GM21447 (cell line): Measurements from ENCODE around the gene PDLIM5.
A peak's percentile ranks its signal among the peaks of the same experiment; 100 is the strongest.
"Not testable (repeated sequence)": the region's sequence is repeated elsewhere in the genome, so short reads cannot be mapped to it uniquely, and the experiment has no call there.

Experiments used
- ATAC-seq: cut with Tn5 transposase; IDR thresholded peaks from one replicate; pipeline ENCODE4 v1.9.1; 2021; ENCODE audit not compliant: unreplicated experiment

Gene PDLIM5, protein sequence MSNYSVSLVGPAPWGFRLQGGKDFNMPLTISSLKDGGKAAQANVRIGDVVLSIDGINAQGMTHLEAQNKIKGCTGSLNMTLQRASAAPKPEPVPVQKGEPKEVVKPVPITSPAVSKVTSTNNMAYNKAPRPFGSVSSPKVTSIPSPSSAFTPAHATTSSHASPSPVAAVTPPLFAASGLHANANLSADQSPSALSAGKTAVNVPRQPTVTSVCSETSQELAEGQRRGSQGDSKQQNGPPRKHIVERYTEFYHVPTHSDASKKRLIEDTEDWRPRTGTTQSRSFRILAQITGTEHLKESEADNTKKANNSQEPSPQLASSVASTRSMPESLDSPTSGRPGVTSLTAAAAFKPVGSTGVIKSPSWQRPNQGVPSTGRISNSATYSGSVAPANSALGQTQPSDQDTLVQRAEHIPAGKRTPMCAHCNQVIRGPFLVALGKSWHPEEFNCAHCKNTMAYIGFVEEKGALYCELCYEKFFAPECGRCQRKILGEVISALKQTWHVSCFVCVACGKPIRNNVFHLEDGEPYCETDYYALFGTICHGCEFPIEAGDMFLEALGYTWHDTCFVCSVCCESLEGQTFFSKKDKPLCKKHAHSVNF

DNA sequence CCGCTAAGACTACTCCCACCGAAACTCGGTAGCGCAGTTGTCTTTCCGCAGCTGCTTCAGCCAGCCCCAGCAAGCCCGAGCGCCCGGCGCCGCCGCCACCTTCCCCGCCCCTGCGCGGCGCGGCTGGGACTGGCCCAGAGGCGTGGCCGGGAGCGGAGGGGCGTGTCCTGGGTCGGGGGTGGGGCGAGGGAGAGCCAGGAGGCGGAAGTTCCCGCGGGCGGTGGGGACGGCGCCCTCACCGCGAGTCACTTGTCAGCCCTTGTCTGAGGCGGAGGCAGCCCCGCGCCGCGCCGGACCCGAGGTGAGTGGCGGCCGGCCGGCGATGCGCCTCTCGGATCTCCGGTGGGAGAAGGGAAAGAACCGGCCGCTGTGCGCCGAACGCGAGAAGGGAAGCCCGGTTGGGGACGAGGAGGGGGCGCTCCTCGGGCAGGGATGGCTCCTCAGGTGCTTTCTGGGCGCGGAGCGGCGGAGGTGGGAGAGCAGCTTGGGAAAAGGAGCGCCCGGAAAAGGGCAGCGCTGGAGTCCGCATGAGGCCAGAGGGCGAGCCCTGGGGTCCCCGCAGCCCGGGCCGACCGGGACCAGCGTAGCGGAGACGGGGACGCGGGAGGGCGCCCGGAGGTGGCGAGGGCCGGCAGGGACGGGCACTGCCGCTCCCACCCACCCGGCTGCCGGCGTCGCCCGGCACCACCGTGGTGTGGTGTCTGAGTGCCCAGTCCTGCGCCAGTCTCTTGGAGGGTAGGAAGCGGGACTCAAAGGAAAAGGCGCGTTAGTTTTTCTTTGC lies at the start of gene PDLIM5:
TSS of gene PDLIM5 (plus strand) at position 248 of the 781 bp plus-strand sequence. CDS start 3,347 bp downstream, outside the sequence.
- ATAC-seq: peak; percentile 87

DNA sequence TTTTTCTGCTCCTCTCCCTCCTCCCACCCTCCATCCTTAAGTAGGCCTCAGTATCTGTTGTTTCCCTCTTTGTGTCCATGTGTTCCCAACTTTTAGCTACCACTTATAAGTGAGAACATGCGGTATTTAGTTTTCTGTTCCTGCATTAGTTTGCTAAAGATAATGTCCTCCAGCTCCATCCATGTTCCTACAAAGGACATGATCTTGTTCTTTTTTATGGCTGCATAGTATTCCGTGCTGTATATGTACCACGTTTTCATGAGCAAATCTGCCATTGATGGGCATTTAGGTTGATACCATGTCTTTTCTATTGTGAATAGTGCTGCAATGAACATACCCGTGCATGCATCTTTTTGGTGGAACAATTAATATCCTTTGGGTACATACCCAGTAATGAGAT lies 49.3 kb upstream of the PDLIM5 start:
- ATAC-seq: not testable (repeated sequence)

DNA sequence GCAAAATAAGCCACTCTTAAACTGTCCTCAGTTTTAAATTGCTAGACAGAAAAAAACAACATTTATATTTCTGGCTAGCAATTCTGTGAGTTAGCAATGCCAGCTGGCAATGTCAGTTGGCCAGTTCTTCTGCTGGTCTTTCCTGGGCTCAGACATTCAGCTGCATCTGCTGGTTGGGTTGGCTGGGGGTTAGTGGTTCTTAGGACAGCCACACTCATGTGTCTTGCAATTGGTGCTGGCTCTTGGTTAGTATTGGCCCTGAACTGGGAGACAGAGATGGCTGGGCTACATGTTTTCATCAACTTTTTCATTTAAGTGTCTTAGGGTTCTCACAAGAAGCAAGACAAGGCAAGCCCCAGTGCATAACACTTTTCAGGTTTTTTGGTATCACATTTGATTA lies 48.0 kb upstream of the PDLIM5 start:
- no peak for ATAC-seq

DNA sequence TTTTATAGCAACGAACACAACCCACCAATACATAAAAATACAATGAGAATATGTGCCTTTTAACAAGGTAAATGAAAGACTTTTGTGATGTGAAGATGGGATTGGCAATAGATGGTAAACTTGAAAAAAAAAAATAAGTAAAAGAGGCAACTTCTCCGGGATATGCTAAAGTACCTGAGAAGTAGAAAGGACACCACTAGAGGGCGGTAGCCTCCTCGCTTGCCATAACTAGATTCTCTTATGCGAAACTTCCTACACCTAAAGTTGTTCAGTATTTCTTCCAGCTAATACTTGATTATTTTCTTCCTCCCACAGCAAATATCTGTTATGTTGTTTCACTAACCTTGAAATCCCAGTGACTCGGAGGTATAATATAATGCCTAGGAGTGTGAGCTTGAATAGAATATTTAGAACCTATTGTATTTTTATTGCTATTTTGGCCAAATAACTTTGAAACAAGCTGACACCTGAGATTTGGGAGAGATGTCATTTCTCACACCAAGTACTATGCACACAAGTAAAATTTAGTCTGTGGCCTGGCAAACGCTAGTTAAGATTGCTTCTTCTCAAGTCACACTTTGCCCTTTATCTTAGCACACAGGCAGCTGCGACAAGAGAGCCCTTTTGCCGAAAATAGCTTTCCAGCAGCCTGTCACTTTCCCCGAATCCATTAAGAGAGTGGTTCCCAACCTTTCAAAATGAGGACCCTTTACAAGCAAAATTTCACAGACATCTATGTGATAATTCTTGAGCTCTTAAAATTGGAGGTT lies 44.9 kb upstream of the PDLIM5 start:
- peak; percentile 89 for ATAC-seq

DNA sequence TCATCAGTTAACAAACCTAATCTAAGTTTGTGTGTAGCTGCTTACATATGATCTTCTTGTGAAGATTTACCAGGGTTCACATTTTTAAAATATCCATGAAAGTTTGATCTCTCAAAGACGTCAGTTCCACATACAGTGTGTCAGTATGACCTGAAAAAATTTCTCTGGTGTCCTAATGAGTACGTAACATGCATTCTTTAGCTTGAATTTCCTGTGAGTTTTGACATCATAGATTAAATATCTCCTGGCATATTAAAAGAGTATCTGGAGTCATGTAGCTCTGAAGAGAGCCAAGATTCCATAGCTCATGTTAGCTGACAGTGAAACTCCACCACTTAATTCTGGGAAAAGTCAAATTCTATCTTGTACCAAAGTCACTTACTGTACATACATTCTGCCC lies 43.9 kb upstream of the PDLIM5 start:
- no peak for ATAC-seq

DNA sequence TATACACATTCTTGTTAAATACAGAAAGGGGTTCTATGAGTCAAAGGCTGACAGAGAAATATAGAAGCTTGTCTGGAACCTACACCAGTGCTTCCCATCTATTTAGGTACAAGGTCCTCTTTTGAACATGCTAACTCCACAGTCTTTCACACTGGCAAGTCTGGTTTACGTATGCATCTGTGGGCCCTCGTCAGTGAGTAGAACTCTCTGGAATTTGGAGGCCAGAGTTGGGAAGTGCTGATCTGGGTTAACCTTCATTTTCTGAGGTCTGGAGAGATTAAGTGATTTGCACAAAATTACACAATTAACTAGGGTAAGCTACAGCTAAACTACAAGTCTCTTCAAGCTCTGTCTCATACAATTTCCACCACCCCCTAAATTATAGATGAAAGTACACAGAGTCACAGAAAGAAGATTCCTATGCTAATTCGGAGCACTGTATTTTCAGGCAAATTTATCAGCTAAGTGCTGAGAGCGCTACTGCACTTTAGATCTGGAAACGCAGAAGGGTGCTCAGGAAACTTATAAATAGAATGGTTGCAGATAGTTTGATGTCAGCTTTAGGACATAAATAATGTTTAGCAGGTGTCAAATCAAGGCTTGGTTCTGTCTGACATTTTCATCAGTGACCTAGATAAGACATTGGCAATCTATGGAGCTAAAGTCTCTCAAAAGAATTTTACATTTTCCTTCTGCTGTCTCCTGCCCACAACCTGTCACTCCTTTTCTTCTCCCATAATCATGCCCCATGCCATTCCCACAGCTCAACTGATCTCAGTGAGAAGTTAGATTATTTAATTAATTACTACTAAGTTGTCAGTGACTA lies 43.0 kb upstream of the PDLIM5 start:
- no peak for ATAC-seq

DNA sequence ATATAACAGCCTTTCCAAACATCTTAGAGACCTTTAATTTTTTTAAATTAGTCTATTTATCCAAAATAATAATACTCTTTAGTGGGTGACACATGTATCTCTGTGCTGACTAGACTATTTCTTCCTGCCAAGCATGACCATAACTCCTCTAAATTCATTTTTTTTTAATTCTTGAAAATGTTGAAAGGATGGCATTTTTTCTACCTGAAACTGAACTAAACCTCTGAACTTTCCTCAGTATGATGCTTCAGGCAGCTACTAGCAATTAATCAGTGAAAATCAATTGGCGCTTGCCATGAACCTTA lies 42.4 kb upstream of the PDLIM5 start:
- no peak for ATAC-seq

DNA sequence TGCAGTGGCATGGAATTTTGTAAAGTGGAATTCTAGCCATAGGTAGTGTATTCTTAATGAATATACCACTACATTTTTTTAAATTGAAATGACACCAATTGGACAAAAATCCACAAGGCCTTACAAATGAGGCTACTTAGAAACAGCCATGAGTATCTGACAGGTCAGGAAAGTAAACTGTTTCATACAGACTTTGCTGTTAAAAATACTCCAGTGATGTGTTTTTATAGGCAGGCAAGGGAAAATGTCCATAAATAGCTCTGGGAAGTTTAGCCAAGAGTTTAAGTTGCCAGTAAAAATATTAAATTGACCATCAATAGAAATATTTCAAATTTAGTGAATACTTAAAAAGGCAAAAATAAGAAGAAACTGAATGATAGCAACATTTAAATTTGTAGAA lies 41.8 kb upstream of the PDLIM5 start:
- no peak for ATAC-seq

DNA sequence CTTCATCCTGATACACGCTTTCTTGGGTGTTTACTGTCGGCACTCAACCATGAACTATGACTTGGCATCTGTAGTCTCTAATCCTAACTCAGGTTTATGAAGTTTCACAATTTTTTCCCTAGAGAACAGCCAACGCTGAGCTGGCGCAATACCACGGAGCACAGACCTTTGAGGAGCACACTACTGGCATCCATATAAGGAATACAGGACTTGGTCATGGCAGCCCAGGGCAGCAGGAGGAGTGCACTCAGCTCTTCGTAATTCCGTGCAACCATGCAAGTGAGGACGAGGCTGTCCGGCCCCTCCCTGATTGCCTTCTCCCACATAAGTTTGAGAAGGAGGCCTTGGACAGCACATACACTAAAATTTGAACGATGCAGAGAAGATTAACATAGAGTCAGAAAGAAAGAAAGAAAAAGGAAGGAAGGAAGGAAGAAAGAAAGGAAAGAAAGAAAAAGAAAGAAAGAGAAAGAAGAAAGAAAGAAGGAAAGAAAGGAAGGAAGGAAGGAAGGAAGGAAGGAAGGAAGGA lies 41.0 kb upstream of the PDLIM5 start:
- no peak for ATAC-seq

DNA sequence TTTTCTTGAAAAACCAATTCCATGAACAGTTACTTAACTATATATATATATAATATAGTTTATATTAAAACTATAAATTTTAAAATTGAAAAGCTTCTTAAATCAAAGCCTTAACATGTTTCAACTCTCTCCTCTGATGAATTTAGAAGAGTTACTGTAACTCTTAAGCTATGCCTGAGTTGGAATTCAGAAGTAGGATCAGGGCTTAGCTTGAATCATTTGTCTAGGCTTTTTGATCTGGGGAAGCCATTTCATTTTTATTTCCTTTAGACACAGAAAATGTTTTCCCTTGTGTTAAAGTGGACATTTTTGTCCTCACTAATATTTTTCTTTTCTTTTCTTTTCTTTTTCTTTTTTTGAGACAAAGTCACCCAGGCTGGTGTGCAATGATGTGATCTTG lies 40.4 kb upstream of the PDLIM5 start:
- ATAC-seq: no peak

DNA sequence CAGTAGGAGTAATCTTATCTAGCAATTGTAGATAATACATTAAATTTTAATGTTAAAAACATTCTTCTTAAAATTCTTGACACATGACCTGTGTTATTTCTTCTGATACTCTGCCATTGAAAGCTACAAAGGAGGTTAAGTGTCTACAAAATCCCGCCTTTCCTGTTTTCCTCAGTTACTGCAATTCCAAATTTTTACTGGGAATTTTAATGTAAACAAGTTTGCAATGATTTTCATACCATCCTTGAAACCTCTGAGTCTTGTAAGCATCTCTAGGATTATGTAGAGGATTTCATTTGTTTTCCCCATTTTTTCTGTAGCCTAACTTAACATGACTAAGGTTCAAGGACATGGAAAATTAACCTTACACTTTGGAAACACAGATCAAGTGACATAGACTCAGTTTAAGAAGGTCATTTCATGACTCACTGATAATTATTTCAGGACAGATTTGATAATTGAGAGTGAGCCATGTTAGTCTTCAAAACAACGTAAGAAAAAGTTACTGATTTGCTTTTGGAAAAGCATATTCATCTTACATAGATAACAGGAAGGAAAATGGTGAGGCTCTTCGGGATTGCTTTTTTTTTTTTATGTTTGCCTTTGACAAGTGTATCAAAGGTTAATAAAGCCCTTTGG lies 39.6 kb upstream of the PDLIM5 start:
- ATAC-seq: no peak

DNA sequence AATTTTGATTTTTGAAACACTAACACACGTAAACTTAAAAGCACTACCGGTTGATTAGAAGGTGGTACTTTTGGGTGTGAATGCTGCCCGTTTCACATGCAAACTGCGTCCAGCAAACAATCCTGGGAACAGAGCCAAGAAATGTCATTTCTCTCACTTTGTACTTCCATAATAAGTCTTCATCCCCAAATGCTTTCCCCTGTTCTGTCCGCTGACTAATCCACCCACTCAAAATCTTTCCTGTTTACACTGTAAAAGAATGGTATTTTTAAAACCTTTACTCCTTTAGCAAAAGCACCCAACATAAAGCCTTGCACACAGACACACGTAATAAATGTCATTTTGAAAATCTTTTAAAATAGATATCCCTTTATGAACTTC lies 39.1 kb upstream of the PDLIM5 start:
- no peak for ATAC-seq

DNA sequence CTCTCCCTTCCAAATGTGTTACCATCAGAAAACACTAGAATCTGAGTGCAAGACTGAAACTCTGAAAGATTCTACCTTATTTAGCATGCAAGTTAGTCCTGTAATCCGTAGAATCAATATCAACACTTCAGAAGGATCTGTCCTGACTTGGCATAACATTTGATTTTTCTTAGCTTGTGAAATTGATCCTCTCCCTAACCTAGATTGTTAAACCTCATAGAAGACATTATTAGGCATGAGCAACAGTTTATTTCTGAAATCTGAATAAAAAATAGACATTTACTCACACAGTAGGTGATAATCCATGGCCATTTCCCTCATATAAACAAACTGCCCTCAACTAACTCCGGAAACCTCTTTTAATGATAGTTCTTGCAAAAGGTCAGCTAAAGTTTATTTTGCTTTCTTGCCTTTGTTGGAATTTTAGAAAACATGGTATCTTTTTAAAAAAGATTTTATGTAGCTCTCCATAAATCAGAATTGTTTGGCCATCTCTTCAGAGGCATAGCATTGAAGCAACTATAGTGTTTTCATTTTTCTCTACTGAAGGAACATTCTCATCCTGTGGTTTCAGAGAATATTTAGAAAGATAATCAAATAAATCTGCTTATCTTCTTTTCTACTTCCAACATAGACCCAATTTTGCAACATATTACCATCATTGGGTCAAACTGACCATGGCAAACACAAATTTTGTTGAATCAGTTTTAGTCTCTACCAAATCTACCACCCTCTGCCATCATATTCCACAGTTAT lies 38.5 kb upstream of the PDLIM5 start:
- no peak for ATAC-seq

DNA sequence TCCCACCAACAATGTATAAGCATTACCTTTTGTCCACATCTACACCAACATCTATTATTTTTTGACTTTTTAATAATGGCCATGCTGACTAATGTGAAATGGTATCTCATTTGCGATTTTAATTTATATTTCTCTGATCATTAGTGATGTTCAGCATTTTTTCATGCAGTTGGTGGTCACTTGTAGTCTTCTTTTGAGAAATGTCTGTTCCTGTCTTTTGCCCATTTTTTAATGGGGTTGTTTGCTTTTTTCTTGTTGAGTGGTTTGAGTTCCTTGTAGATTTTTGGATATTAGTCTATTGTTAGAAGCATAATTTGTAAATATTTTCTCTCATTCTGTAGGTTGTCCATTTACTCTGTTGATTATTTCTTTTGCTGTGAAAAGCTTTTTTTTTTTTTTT lies 36.8 kb upstream of the PDLIM5 start:
- ATAC-seq: no peak

DNA sequence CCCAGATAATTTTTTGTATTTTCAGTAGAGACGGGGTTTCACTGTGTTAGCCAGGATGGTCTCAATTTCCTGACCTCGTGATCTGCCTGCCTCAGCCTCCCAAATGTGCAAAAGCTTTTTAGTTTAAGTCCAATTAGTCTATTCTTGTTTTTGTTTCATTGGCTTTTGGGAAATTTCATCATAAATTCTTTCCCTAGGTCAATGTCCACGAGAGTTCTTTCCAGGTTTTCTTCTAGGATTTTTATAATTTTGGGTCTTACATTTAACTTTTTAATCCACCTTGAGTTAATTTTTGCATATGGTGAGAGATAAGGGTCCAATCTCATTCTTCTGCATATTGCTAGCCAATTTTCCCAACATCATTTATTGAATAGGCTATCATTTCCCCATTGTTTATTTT lies 36.3 kb upstream of the PDLIM5 start:
- no peak for ATAC-seq

DNA sequence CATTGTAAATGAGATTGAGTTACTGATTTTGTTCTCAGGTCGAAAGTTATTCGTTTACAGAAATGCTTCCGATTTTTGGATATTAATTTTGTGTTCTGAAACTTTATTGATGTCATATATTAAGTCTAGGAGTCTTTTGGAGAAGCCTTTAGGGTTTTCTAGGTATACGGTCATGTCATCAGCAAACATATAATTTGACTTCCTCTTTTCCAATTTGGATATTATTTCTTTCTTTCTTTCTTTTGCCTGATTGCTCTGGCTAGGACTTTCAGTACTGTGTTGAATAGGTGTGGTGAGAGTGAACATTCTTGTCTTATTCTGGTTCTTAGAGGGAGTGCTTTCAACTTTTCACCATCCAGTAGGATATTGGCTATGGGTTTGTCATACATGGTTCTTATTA lies 35.4 kb upstream of the PDLIM5 start:
- ATAC-seq: no peak

DNA sequence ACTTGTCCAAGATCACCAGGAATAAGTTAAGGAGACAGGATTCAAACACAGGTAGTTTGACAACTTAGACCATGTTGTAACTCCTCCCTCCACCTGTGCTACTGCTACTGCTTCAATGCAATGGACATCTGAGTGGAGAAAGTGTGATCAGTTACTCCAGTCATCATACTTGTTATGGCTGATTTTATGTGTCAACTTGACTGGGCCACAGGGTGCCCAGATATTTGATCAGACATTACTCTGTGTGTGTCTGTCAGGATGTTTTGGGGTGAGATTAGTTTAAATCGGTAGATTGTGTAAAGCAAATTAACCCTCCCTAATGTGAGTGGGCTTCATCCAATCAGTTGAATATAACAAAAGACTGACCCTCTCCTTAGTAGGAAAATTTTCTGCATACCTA lies 34.8 kb upstream of the PDLIM5 start:
- no peak for ATAC-seq

DNA sequence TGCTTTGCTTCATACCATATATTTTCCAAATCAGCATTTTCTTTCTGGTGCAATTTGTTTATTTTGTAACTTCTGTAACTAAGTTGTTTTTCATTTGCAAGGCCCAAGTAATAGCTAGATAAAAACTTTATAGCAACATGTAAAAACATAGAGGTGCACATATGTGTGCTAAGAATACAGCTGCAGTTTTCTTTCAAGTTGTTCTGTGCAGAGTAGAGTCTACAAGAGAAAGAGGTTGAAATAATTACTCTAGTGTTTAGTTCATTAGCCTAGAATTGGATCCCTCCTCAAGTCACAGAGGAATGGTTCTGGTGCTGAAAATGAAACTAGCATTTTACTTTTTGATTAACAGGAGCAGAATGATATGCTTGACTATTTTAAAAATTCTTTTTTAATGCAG lies 32.2 kb upstream of the PDLIM5 start:
- no peak for ATAC-seq

DNA sequence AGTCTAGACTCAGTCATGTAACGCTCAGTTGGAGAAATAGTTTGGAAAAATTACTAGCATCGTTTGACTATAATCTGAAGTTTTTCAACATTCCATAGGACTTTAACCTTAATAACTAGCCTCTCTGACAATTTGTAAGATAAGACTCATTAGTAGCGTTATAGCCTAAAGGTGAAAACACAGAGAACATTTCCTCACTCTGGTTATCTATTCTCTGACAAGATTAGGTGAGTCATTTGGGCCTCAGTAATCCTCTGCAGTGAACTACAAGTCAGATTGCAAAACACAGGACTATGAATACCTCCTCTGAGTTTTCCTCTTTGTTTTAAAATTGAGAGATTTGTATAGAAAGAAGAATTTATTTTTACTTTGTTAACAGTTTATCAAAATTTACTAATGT lies 31.8 kb upstream of the PDLIM5 start:
- no peak for ATAC-seq
